Right forelimb (tissue), 1 donor: ENCODE results near the gene ATP6AP1.

Experiments used
- DNase-seq: peaks from one replicate; pipeline ENCODE4 v3.0.0-alpha.2; 2018

ATP6AP1 gene

GRCh38 chrX:154399527-154400368 is 28.7 kb upstream of the ATP6AP1 start:
- peak; percentile 32 for DNase-seq

GRCh38 chrX:154400369-154400817 is 28.1 kb upstream of the ATP6AP1 start:
- peak; percentile 11 for DNase-seq

- DNase-seq: no peak
Measured at GRCh38 chrX:154401045-154401799, 27.3 kb upstream of the ATP6AP1 start.

GRCh38 chrX:154401918-154402621 is 26.4 kb upstream of the ATP6AP1 start:
- DNase-seq: no peak

- no peak for DNase-seq
Measured at GRCh38 chrX:154402622-154403127, 25.8 kb upstream of the ATP6AP1 start.

- no peak for DNase-seq
Measured at GRCh38 chrX:154403192-154403591, 25.3 kb upstream of the ATP6AP1 start.

- no peak for DNase-seq
Measured at GRCh38 chrX:154403858-154404257, 24.6 kb upstream of the ATP6AP1 start.

- DNase-seq: no peak
Measured at GRCh38 chrX:154404625-154405192, 23.8 kb upstream of the ATP6AP1 start.

GRCh38 chrX:154408659-154409221 is 19.7 kb upstream of the ATP6AP1 start:
- no peak for DNase-seq

GRCh38 chrX:154409222-154409871 is 19.1 kb upstream of the ATP6AP1 start, which contains the start of gene DNASE1L1:
Gene DNASE1L1 (minus strand): TSS chrX:154409254. CDS start chrX:154405568, 3,686 bp downstream.
- peak; percentile 79 for DNase-seq

- peak; percentile 60 for DNase-seq
Measured at GRCh38 chrX:154411981-154412340, 16.5 kb upstream of the ATP6AP1 start.

GRCh38 chrX:154412468-154412867 is 16.0 kb upstream of the ATP6AP1 start:
- DNase-seq: peak; percentile 9

GRCh38 chrX:154413142-154413541 is 15.3 kb upstream of the ATP6AP1 start:
- peak; percentile 12 for DNase-seq

GRCh38 chrX:154417157-154417556 is 11.3 kb upstream of the ATP6AP1 start:
- DNase-seq: no peak

GRCh38 chrX:154419189-154419588 is 9.3 kb upstream of the ATP6AP1 start:
- no peak for DNase-seq

- DNase-seq: peak; percentile 23
Measured at GRCh38 chrX:154419688-154420401, 8.6 kb upstream of the ATP6AP1 start.

- DNase-seq: no peak
Measured at GRCh38 chrX:154420402-154420756, 8.1 kb upstream of the ATP6AP1 start.

- no peak for DNase-seq
Measured at GRCh38 chrX:154426916-154427770, 1.3 kb upstream of the ATP6AP1 start.

- DNase-seq: no peak
Measured at GRCh38 chrX:154429711-154430110, 1.2 kb downstream of the ATP6AP1 start.

GRCh38 chrX:154430479-154430878 is 2.0 kb downstream of the ATP6AP1 start:
- DNase-seq: no peak
